Colonic mucosa (tissue), 4 donors: ENCODE results near the gene OR10AD1. TPM values are rescaled to one million over a fixed set of nuclear protein-coding genes. Genes with fewer than 3 reads are reported as not detected.

Source experiments
- DNase-seq: peaks from one replicate; pipeline ENCODE4 v3.0.0-alpha.2; 2020
- H3K27ac ChIP-seq: fragments of 200-600 bp; one replicate; pipeline ENCODE4 v1.8.0; 2021
- H3K27me3 ChIP-seq: fragments of 200-600 bp; one replicate; pipeline ENCODE4 v1.8.0; 2021
- H3K36me3 ChIP-seq: fragments of 200-600 bp; one replicate; pipeline ENCODE4 v1.8.0; 2021
- H3K4me1 ChIP-seq: fragments of 200-600 bp; one replicate; pipeline ENCODE4 v1.8.0; 2021; ENCODE audit warnings: mild to moderate bottlenecking
- H3K4me3 ChIP-seq: fragments of 200-600 bp; one replicate; pipeline ENCODE4 v1.8.0; 2021
- H3K9ac ChIP-seq, 2 donors: one replicate each; pipeline ENCODE4 v1.7.0; 2013; ENCODE audit warnings: control low read depth in 2 of 2, low read depth in 2 of 2, low read length in 2 of 2
- H3K9me3 ChIP-seq: fragments of 200-600 bp; one replicate; pipeline ENCODE4 v1.8.0; 2021
- intact Hi-C: fragments of 100-400 bp; cut with DNase I; formaldehyde crosslinking; loops from one replicate; pipeline ENCODE4 v1.14.1; 2022
- total RNA-seq, 2 donors: library from RNA; stranded (reverse); fragmentation: NEBNext Ultra II Directional in 1 of 2; extraction: Animal tissue kit (Norgen Biotek cat#: 25700) in 1 of 2; gene quantifications; one replicate each; pipeline ENCODE4 v1.2.1, GENCODE V29; 2021
- TF ChIP-seq, protein P1 (sequence below): fragments of 200-600 bp; IDR thresholded peaks from one replicate; pipeline ENCODE4 v1.8.0; 2022; ENCODE audit warnings: antibody characterized with exemption, mild to moderate bottlenecking
- donor health status: healthy.
- donor health status: DM: no; HTN: no; CAD: no.
- donor health status: DM: no; HTN: no; CAD: no.

The OR10AD1 gene
- total RNA-seq, 2 donors from 2014 or later = not detected

DNA sequence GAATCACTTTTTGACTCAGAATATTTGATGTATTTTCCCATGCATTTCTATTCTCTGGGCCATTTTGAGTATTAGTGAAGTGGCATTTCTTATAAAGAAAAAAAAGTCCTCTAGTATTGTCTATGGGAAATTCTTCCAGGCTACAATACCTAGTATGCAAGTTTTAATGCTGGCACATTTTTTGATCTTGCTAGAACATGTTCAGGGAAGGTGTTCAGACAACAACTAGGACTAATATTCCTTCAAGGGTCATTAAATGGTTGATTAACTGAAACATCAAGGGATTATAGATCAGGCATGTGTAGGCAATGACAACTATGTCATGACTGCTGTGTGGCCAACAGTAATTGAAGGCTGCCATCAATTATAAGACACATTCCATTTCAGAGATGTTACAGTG is 12.0 kb downstream of the OR10AD1 start:
- Histone ChIP-seq H3K4me1 (no peaks in the 10 kb centered on the region), H3K9me3 (no peaks in the 10 kb centered on the region), H3K27ac (no peak overlapping the region), H3K27me3 (no peaks in the 10 kb centered on the region), H3K36me3 (no peaks in the 10 kb centered on the region), H3K9ac (no peak overlapping the region), H3K4me3 (no peak overlapping the region)
- no peak for DNase-seq
- intact Hi-C loops = no loop called here
- TF ChIP-seq, protein P1, sequence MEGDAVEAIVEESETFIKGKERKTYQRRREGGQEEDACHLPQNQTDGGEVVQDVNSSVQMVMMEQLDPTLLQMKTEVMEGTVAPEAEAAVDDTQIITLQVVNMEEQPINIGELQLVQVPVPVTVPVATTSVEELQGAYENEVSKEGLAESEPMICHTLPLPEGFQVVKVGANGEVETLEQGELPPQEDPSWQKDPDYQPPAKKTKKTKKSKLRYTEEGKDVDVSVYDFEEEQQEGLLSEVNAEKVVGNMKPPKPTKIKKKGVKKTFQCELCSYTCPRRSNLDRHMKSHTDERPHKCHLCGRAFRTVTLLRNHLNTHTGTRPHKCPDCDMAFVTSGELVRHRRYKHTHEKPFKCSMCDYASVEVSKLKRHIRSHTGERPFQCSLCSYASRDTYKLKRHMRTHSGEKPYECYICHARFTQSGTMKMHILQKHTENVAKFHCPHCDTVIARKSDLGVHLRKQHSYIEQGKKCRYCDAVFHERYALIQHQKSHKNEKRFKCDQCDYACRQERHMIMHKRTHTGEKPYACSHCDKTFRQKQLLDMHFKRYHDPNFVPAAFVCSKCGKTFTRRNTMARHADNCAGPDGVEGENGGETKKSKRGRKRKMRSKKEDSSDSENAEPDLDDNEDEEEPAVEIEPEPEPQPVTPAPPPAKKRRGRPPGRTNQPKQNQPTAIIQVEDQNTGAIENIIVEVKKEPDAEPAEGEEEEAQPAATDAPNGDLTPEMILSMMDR = no peak

DNA sequence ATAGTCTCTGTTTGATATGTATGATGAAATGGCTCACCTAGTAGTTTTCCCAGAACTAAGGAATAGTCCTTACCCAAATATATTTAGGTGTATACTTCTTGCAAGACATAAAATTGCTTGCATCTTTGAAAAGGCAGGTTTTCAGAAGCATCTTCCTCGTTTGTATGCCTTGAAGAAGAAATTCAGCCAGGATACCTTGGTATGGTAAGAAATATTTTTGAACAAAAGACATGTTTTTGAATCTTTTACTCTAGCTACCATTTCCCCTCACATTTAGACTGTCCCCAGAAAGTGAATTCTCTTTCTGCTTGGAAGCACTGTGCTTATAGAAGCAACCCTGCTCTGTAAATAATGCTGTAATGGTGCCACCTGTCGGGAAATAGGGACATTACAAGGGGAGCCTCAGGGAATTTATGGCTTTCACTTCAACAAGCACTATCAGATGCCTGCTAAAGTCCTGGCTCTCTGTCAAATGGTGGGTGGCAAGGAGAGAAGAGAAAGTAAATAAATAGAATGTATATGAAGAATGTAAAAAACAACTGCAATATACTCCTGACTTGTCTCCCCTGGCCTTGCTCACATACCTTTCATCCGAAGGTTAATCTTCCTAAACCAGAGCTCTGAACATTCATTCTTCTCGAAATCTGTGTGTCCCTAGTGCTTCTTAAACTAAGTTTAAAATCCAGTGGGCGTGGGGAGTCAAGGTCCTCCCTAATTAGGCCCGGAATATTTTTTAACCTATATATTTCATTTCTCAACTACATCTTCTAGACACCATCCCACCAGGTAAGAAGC is 13.6 kb downstream of the OR10AD1 start:
- Histone ChIP-seq H3K27me3 (peaks cover 6% of the 10 kb centered on the region), H3K4me1 (no peaks in the 10 kb centered on the region), H3K36me3 (no peaks in the 10 kb centered on the region), H3K4me3 (no peak overlapping the region), H3K9ac (no peak overlapping the region), H3K27ac (no peak overlapping the region), H3K9me3 (no peaks in the 10 kb centered on the region)
- peak; percentile 83 for DNase-seq
- TF ChIP-seq, protein P1 = peak; percentile 94
- intact Hi-C loops = no loop called here

DNA sequence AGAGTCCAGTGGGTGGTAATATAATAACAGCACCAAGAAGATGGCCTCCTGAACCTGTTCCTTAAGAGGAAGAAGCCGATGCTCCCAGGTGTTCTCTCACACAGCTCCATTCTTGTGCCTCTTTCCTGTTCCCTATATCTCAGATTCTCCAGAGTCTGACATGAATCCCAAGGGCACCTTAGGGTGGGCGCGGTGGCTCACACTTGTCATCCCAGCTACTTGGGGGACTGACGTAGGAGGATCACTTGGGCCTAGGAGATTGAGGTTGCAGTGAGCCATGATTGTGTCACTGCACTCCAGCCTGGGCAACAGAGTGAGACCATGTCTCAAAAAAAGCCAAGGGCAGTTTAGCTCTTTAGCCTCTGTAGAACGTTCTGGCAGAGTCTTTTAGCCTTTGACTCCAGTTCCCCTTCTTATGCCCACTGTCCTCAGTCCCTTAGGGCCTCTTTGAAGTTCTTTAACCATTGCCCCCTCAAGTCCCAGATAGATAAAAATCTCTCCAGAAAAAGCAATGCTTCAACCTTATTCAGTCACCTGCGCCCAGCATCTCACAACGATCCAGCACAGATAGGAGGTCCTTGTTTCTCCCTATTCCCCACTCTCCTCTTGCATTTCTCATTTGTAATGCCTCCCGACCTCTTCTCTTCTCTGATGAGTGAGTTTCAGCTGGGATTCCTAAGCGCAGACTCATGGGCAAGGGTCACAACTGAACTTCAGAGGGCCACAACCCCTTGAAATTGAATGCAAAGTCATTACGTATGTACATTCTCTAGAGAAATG is 15.0 kb downstream of the OR10AD1 start:
- no peak overlapping the region for H3K4me3 ChIP-seq
- intact Hi-C loops = no loop called here
- no peak for DNase-seq
- H3K9ac ChIP-seq = no peak overlapping the region
- peaks cover 17% of the 10 kb centered on the region for H3K27me3 ChIP-seq
- H3K36me3 ChIP-seq = no peaks in the 10 kb centered on the region
- TF ChIP-seq, protein P1 = no peak
- no peak overlapping the region for H3K27ac ChIP-seq
- H3K4me1 ChIP-seq = no peaks in the 10 kb centered on the region
- H3K9me3 ChIP-seq = no peaks in the 10 kb centered on the region

DNA sequence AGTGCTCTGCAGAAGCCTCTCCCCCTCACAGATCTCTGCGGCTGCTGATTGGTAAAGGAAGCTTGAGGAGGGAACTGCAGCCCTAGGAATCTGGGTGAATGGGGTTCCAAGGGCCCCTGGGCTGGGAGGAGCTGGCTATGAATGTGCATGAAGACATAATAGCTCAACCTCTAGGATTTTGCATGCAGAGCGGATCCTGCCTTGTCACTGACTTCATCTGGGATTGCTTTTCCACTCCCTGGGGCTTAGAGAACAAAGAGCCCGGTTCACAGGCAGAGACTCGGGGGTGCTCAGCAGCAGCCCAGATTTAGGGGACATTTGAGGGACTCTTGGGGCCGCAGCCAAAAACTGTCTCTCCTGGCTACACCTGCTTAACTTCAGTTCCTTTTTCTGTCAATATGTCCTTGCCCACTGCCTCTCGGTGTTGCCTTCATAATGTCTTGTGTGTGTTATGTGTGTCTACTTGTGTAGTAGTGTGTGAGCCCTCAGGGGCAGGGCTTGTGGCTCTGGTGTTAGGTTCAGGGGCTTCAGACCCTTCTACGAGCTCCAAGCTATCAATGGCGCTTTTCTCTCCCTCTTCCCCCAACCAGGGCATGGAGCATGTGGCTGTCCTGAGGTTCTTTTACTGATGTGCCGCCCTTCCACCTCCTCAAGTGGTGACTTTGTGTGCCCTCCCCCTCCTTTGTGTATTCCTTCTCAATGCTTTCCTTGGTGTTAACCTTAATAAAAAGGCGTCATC is 17.7 kb downstream of the OR10AD1 start:
- Histone ChIP-seq H3K4me1 (no peaks in the 10 kb centered on the region), H3K9ac (no peak overlapping the region), H3K27ac (no peak overlapping the region), H3K9me3 (no peaks in the 10 kb centered on the region), H3K36me3 (no peaks in the 10 kb centered on the region), H3K27me3 (peaks cover 22% of the 10 kb centered on the region), H3K4me3 (no peak overlapping the region)
- TF ChIP-seq, protein P1 = no peak
- no peak for DNase-seq
- intact Hi-C loops = no loop called here

DNA sequence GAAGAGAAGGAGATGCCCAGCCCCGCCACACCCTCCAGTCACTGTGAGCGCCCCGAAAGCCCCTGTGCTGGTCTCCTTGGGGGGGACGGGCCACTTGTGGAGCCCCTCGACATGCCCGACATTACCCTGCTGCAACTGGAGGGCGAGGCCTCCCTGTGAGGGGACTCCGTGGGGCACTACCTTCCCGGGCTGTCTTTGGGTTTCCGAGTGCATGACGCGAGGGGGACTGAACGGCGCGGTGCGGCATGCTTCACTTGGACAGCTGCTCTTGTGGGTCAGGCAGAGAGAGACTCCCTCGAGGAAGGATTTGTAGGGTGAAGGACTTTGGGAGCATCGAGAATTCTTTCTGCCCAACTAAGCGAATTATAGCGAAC is 18.6 kb downstream of the OR10AD1 start:
- no peak for DNase-seq
- Histone ChIP-seq H3K27me3 (peaks cover 22% of the 10 kb centered on the region), H3K4me3 (peak overlapping the region; percentile 44), H3K9me3 (no peaks in the 10 kb centered on the region), H3K27ac (no peak overlapping the region), H3K4me1 (no peaks in the 10 kb centered on the region), H3K36me3 (no peaks in the 10 kb centered on the region), H3K9ac (peak overlapping the region in 1 of 2 donors; percentile 31)
- TF ChIP-seq, protein P1 = no peak
- intact Hi-C loops = no loop called here
